Mammary epithelial cell (primary cell): ENCODE results near the gene MBLAC1.

Source experiments
- EZH2 ChIP-seq: IDR thresholded peaks from 2 replicates; pipeline ENCODE4 v1.6.1; 2012; ENCODE audit warnings: low read length, inconsistent platforms, borderline replicate concordance
- TF ChIP-seq, protein P1 (sequence below), 2 donors: IDR thresholded peaks in 1 of 2; conservative IDR thresholded peaks in 1 of 2; 2 replicates each; pipeline ENCODE4 v1.5.1; 2011 to 2012; ENCODE audit warnings: inconsistent platforms in 2 of 2, low read length in 2 of 2, mild to moderate bottlenecking in 2 of 2, control low read depth in 1 of 2, low read depth in 1 of 2; ENCODE audit not compliant: insufficient read depth in 1 of 2; ENCODE audit errors: extremely low read depth in 1 of 2

DNA sequence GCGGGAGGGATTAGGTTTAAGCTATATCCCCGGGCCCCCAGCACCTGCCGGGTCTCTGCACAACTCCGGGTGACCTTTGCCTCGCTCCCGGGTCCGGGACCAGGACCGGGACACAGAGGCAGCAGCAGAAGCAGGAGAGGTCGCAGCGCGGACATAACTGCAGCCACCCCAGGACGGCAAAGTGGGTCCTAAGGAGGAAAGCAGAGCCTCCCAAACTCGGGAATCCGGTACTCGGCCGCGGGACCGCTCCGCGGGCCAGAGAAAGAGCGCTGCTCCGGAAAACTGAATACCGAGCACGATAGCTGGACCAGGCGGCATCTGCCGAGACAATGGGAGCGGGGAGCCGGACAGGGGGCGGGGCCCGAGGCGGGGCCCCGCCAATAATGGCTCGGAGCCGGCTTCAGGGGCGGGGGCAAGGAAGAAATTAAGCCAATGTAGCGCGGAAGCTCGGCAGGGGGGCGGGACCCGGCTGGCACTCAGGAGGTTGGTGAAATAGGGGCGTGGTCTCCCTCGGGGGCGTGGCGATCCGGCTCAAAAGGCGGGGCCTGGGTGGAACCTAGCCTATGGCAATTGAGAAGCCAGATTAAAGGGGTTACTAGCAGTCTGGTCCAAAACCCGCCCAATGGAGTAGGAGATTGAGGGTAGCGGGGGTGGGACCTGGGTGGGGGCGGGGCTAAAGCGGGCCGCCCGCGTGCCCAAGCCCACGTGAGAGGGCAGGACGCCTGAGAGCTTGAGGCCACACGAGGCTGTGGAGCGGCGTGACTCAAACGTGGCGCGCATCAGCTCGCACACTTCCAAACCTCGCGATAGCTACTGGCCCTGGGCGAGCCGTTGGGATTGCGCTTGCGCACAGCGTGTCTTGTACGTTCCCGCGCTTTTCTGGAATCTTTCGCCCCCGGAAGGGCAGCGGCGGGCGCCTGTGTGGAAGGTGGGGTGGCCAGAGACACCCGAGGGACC lies 50.6 kb downstream of the MBLAC1 start, which contains the start of the genes GPC2 and STAG3:
- TF ChIP-seq EZH2, result no peak
- TF ChIP-seq, protein P1, sequence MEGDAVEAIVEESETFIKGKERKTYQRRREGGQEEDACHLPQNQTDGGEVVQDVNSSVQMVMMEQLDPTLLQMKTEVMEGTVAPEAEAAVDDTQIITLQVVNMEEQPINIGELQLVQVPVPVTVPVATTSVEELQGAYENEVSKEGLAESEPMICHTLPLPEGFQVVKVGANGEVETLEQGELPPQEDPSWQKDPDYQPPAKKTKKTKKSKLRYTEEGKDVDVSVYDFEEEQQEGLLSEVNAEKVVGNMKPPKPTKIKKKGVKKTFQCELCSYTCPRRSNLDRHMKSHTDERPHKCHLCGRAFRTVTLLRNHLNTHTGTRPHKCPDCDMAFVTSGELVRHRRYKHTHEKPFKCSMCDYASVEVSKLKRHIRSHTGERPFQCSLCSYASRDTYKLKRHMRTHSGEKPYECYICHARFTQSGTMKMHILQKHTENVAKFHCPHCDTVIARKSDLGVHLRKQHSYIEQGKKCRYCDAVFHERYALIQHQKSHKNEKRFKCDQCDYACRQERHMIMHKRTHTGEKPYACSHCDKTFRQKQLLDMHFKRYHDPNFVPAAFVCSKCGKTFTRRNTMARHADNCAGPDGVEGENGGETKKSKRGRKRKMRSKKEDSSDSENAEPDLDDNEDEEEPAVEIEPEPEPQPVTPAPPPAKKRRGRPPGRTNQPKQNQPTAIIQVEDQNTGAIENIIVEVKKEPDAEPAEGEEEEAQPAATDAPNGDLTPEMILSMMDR (conservative IDR thresholded peaks at IDR 0.05 in 1 of 2, IDR thresholded peaks at IDR 0.05 in 1 of 2; ENCODE audit: extremely low read depth in 1 of 2, insufficient read depth in 1 of 2, low read depth in 1 of 2, low read length in 2 of 2), result no peak
